NCI-H526 (cell line): ENCODE results near the gene TIMP3.
A peak's percentile ranks its signal among the peaks of the same experiment; 100 is the strongest.
"Not testable (repeated sequence)": the region's sequence is repeated elsewhere in the genome, so short reads cannot be mapped to it uniquely, and the experiment has no call there.

Source experiments
- DNase-seq, 2 experiments: peaks; one replicate each; lab custom pipeline; 2025; lab: John Stamatoyannopoulos, UW

The TIMP3 gene

DNA sequence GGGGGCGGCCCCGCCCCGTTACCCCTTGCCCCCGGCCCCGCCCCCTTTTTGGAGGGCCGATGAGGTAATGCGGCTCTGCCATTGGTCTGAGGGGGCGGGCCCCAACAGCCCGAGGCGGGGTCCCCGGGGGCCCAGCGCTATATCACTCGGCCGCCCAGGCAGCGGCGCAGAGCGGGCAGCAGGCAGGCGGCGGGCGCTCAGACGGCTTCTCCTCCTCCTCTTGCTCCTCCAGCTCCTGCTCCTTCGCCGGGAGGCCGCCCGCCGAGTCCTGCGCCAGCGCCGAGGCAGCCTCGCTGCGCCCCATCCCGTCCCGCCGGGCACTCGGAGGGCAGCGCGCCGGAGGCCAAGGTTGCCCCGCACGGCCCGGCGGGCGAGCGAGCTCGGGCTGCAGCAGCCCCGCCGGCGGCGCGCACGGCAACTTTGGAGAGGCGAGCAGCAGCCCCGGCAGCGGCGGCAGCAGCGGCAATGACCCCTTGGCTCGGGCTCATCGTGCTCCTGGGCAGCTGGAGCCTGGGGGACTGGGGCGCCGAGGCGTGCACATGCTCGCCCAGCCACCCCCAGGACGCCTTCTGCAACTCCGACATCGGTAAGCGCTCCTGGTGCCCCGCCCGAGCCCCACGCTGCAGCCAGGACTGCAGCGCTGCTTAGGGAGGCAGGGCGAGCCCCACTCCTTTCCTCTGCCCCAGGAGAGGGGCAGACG lies at the start of gene TIMP3:
Gene TIMP3, plus strand, starts transcription at position 169 of the 700 bp plus-strand sequence. Its CDS starts 297 bp downstream, at position 466.
- DNase-seq, result peak in 1 of 2 experiments; percentile 61

DNA sequence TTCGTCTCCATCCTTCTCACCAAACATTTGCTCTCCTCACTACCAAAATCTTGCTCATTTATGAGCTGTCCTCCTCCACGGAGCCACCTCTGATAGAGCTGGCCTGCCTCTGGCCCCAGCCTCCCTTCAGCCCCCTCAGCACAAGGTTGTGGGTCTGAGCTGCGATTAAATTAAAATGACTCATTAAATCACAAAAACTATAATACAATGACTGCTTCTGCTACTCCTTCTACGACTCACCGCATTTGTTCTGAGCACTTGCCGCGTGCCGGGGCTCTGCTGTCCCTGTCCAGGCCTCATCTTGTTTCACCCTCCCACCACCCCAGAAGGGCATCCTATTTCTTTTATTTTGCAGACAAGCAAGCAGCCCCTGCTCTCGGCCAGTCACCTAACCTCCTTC lies 49.2 kb upstream of the TIMP3 start:
- no peak for DNase-seq

DNA sequence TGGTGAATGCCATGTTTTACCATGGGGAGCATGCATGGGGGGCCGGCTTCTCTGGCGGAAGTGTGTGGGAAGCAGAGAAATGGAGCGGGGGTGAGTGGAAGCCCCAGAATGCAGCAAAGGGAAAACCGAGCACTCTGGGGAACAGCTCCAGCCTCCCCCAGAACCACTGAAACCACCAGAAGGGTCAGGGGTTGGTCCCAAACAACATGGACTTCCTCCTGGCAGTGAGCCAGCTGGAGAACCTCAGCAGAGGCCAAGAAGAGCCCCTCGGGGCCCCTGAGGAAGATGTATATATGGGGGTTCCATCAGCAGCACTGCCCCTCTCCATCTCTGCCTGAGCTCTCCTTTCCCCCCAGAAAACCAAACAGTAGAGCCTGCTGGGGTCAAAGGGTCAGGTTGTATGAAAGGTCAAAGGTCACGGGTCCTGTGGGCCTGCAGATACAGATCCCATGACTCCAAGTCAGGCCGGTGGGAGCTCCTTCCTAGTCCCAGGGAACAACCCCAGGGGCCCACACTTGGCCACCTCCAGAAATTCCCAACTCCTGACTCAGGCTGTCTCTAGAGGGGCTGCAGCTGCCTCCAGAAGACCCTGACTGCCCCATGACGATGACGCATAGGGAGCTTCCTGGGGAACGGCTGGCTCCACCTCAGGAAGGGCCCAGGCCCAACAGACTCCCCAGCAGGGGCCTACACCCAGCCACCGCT lies 48.5 kb upstream of the TIMP3 start:
- DNase-seq, result no peak

DNA sequence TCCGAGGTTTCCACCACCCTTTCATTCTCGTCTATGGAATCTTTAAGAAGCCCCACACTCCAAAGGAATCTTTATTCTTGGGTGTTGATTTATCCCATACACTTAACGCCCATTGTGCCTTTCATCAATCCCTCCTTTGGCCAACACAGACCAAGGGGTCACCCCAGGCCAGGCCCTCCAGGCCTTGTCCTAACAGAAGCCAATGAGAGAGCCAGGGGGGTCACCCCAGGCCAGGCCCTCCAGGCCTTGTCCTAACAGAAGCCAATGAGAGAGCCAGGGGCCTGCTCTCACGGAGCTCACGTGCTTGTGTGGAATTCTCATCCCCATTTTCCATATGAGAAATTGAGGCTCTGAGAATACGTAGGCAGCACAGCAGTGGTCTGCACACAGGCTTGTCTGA lies 47.9 kb upstream of the TIMP3 start:
- no peak for DNase-seq

DNA sequence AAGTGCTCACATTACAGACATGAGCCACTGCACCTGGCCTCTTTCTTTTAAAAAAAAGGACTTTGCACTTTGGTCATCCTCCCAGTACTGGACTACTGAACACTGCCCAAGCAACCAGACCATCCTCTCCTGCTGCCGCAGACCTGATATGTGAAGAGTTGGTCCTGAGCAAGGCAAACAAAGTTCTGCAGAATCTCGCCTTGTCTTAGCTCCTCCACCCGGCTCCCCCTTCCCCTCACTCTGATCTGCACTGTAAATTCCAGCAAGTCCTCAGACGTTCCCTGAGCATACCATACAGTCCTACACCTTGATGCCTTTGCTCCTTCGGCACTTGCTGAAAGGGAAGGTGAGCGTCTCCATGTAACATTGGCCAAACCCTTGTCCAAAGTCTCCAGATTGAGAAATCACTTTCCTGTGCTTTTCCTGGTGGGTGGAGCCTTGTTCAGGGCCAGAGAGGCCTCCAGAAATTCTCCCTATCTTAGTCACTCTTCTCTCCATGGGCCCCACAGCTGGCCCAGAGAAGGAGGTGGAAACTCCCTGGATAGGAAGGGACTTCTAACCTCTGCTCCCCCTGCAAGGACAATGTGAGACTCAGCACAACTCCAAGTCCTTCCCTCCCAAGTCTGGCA lies 47.0 kb upstream of the TIMP3 start:
- no peak for DNase-seq

DNA sequence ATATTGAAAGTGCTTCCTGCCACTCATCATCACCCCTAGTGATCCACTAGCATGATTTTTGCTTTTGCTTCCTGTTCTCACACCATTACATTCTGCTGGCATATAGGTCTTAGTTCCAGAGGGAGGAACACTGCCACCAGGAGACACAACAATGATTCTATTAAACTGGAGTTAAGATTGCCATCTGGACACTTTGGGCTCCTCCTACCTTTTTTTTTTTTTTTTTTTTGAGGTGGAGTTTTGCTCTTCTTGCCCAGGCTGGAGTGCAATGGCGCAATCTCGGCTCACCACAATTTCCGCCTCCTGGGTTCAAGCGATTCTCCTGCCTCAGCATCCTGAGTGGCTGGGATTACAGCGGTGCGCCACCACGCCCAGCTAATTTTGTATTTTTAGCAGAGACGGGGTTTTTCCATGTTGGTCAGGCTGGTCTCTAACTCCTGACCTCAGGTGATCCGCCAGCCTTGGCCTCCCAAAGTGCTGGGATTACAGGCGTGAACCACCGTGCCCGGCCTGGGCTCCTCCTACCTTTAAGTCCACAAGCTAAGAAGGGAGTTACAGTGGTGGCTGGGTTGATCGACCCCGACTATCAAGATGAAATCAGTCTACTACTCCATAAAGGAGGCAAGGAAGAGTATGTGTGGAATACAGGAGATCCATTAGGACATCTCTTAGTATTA lies 44.3 kb upstream of the TIMP3 start:
- not testable (repeated sequence) for DNase-seq

DNA sequence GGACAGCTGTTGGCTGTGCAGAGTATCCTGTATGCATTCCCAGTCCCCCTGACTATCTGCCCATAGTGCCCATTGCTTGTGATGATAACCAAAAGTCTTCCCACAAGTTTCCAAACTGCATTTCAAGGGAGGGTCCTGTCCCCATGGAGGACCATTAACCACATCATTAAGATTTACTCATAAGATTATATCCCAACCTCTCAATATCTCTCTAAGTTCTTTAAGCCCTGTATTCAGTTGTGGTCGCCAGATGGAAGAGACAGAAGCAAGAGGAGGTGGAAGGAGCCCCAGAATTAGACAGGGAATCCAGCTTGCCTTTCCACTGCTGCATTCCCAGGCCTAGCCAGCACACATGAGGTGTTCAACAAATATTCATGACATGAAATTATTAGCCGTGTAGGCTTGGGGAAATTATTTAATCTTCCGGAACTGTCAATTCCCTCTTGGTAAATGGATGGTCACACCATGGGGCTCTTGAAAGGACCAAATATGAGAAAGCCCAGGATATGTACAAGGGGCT lies 42.6 kb upstream of the TIMP3 start:
- DNase-seq, result no peak

DNA sequence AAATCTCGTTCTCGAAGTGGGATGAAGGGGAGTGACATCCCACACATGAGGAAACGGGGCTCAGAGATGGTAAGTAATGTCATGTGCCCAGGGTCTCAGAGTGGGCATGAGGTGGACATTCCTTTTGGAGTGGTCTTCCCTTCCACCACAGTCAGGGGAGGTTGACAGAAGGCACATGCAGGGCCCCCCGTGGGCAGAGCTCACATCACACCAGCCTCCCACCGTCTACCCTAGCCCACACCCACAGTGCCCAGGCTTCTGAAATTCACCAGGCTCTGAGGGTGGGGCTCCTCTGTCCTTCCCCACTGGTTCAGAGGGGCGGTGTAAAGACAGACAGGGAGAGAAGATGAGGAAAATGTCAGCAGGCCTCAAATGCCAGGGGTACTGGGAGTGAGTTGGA lies 41.1 kb upstream of the TIMP3 start:
- no peak for DNase-seq

DNA sequence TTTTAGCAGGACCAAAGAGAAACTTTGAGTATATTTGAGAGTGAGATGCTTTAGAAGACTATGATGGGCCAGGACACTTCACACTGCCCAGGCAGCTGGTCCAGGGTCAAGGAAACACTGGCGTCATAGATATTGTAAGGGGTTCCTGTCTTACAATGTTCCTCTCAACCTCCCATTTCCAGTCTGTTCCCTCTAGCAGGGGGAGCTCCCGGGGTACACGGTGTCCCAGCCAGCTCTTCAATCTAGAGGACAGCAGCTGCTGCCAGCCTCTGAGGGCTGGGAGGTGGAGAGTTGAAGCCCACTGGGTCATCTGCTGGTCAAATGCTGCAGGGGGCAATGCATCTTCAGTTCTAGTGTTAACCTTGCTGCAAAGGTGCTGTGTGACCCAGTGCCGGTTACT lies 40.7 kb upstream of the TIMP3 start:
- DNase-seq, result no peak

DNA sequence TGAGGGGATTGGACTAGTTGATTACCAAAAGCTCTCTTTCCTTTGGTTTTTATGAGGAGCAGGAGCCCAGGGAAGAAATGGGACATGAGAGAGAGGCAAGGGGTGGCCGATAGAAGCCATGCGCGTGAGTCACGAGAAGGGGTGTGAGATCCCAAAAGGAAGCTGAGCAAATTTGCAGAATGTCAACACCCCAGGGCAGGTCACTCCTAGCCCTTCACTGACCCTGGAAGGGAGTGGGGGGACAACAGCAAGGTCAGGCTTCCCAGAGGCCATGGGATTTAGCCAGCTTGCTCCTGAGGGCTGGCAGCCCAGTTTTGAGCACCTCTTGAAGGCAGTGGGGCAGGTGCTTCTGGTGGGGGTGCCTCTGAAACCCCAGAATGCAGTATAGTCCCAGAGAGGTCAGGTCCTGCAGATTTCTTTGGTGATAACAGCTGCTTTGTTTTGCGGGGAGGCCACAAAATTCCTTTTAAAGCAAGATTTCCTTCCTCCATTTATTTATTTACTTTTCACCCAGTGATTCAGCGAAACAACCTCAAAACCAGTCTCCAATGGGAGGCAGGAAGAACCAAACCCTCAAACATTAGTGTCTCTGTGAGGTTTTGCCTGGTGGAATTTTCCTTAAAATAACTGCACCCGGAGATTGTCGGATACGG lies 40.1 kb upstream of the TIMP3 start:
- DNase-seq, result no peak

DNA sequence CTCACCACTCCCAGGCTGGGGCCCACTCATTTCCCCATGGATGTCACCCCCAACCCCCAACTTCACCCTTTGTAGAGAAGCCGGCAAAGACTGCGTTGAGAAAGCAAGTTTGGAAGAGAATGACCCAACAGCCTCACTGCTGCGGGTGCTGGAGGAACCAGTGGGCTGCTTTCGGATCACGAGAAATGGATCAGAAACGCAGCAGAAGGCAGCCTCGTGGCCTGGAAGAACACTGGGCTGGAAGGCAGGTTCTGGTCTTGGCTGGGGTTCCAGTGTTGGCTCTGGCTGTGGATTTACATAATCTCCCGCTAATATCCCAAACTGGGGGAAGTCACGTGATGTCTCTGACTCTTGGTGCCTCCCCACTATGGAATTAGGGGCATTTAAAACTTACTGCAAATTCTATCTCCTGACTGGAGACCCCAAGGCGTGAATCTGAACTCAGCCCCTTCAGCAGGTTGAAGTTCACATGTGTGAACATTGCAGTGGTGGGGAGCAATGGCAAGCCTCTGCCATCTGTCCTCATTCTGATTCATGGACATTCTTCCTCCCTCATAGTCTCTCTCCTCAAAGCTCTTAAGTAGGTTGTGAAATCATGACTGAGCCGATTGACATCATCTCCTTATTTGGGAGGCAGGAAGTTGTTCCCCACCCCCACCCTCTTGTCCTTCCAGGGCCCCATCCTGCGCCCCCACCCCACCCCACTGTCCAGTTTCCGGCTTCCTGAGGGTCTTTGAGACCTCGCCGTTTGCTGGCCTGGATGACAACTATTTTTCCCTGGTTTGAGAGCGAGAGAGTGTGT lies 37.0 kb upstream of the TIMP3 start:
- no peak for DNase-seq

DNA sequence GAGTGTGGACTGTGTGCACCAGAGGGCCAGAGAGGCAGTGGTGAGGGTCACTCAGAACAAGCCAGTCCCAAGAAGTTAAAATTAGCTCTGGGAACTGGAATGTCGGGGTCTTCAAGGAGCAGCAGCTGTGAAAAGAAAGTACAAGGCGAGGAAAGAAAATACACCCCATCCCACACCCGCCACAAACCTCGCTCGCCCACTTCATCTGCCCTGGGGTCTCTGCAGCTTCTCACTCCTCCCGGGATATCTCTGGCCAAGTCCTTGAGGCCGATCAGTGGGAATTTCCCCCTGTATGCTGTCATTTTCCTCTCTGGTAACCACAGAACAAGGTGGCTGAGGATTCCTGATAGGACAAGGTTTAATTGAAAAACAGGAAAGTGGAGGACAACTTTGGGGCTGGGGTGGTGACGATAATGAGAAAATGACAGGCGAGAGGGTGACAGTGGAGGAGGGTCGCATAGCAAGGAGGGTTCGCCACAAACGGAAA lies 36.3 kb upstream of the TIMP3 start:
- DNase-seq, result no peak

DNA sequence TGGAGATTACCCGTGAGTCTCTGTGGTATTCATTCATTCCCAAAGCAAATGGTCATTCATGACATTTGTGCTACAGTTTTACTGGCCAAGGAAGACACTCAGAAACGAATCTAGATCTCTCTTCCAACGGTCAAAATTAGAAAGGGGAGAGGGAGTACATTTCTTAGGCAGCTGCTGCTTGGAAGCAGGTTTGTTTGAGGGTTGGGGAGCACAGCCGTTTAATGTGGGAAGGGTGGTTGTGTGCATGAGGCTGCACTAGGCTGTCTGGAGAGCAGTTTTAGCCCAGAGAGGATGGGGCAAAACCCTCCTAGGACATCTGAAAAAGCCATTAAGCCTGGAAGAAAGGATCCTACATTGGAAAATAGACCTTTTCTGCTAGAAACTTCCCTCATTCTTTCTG lies 29.7 kb upstream of the TIMP3 start:
- no peak for DNase-seq

DNA sequence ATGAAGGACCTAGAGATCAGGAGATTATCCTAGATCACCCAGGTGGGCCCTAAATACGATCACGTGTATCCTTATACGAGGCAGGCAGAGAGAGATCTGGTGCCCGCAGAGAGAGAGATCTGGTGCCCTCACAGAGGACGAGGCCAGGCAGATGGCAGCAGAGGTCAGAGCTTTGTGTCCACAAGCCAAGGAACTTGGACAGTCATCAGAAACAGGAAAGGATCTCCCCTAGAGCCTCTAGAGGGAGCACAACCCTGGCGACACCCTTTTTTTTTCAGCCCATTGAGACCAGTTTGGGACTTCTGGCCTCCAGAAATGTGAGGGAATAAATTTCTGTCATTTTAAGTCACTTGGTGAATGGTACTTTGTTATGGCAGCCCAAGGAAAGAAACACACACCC lies 25.5 kb upstream of the TIMP3 start:
- no peak for DNase-seq

DNA sequence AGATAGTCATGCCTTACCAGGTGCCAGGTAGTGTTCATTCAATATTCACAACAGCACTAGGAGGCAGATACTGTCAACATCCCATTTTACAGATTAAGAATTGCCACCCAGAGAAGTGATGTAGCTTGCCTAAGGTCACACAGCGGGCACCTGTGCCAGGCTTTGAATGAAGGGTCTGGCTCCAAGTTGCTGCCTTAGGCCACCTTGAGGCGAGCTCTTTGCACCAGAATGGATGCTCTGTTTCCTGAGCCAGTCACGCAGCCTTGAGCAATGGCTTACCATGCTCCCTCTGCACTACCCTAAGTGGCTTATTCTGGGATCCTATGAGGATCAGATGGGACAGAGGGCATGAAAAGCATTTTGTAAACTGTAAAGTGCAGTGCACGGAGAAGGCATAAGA lies 25.1 kb upstream of the TIMP3 start:
- no peak for DNase-seq

DNA sequence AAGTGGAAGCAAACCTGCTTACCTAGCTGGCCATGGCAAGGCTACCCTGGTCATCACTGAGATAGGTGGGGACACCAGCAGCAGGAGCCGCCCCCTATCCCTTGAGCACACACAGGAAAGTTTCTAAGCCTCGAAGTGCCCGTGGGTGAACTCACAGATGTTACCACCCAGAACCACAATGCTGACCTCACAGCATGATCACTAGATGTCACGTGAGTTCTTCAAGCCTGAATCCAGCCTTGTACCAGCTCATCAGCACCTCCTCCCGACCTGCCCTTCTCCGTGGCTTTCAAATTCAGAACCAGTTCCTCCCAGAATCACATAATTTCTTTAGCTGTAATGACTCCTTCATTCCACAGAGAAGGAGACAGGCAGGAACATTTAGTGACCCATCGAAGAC lies 24.7 kb upstream of the TIMP3 start:
- no peak for DNase-seq

DNA sequence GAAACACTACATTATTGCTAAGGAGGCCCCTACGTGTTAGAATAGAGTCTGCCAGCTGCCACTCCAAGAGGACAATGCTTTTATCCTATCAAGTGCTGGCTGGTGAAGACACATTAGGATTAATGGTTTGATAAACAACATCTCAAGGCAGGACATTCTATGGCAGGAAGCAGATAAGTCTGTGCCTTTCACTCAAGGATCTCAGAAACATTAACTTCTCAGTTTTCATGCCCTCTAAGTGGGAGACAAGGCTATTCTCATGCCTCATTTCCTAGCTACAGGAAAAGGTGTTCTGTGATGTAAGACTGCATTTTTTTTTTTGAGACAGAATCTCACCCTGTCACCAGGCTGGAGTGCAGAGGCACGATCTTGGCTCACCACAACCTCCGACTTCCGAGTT lies 23.5 kb upstream of the TIMP3 start:
- DNase-seq, result no peak

DNA sequence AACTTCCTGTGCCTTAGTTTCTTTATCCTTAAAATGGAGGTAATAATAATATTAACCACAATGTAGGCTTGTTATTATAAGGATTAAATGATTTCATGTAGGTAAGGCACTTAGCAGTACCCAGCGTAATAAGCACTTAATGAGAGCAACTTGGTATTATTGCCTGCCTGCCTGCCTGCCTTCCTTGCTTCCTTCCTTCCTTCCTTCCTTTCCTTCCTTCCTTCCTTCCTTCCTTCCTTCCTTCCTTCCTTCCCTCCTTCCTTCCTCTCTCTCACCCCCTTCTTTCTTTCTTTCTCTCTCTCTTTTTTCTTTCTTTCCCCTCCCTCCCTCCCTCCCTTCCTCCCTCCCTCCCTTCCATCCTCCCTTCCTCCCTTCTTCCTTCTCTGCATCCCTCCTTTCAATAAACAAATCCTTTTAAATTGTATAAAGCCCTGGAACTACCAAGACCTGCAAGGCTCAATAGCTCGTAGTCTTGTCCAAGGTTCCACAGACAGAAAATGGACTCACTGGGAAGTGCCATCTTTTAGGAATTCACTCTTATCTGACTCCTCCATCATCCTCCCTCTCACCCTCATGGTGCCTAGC lies 20.7 kb upstream of the TIMP3 start:
- DNase-seq, result no peak

DNA sequence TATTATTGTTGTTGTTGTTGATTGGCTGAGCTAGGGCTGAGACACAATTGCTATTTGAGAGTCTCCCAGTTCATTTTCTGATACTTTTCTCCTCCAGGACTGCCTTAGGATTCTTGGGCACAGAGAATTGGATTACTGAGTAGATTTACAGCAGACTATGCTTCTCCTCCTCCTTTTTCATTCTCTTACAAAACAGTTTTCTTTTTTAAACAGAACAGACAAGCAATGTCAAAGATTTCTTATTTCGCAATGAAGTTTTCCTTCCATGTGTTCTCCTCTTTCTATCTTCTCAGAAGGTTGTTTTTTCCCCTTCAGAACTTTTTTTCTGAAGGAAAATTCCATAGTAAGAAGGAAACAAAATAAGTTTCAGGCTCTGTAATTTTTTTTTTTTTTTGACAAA lies 19.8 kb upstream of the TIMP3 start:
- DNase-seq, result no peak

DNA sequence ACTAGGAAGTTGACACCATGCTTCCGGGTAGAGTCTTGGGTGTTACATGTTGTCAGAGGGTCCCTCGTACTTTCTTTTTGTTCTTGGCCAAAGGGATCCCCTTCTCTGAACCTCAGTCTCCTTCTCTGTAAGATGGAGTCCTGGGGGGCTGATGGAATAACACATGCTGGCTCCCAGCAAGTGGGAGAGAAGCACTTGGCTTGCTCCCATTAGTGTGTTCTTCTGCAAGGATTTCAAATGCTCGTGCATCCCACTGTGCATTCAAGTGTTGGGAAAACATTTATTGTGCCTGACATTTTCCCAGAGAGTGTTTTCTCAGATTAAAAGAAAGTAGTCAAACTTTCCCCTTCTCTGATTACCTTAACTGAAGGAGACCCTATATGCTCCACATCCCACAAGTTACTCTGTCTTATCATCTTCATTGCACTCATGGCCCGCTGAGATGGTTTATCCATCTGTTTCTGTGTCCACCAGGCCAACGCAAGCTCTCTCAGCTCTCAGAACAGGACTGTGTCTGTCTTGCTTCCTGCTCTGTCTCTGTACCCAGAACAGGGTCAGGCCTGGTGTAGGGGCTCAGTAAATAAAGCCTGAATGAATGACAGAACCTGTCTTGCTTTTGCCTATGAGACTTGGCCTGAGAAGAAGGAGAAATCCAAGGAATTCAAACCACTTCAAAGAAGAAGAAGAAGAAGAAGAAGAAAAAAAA lies 16.0 kb upstream of the TIMP3 start:
- DNase-seq, result no peak
